GM18499 (cell line): ENCODE measurements around the gene ERN2.
"Not testable (repeated sequence)": the region's sequence is repeated elsewhere in the genome, so short reads cannot be mapped to it uniquely, and the experiment has no call there.

Experiments
- ATAC-seq: cut with Tn5 transposase; IDR thresholded peaks from one replicate; pipeline ENCODE4 v1.9.1; 2021; ENCODE audit warnings: moderate number of reproducible peaks; ENCODE audit not compliant: insufficient read depth, unreplicated experiment

Gene ERN2

DNA sequence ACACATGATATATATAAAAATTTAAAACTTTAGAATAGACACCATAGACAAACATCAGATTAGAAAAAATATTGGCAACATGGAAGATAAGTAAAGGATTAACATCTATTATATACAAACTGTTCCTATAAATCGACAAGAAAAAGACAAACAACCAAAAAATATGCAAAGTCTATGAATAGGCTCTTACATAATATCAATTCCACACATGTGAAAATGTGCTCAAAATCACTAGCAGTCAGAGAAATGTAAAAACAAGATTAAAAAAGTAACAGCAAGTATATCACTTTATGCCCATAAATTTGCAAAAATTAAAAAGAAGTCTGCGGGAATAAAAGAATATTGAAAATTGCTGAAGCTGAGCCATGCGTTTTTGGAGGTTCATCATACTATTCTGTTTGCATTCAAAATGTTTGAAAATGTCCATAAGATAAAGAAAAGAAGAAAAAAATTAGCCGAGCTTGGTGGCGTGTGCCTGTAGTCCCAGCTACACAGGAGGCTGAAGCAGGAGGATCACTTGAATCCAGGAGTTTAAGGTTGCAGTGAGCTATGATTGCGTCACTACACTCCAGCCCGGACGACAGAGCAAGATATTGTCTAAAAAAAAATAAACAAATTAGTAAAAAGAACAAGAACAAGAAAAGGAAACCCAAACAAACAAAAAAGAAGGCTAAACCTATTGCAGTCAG lies 11.2 kb upstream of the ERN2 start:
- no peak for ATAC-seq

DNA sequence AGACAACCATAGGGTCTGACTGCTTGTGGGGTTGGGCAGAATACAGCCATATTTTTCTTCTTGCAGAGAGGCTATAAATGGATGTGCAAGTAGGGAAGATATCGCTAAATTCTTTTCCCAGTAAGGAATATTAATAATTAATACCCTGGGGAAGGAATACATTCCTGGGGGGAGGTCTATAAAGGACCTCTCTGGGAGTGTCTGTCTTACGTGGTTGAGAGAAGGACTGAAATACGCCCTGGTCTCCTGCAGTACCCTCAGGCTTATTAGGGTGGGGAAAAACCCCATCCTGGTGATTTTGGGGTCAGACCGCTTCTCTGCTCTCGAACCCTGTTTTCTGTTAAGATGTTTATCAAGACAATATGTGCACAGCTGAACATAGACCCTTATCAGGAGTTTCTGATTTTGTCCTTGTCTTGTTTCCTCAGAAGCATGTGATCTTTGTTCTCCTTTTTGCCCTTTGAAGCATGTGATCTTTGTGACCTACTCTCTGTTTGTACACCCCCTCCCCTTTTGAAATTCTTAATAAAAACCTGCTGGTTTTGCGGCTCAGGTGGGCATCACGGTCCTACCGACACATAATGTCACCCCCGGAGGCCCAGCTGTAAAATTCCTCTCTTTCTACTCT lies 9.7 kb upstream of the ERN2 start:
- not testable (repeated sequence) for ATAC-seq

DNA sequence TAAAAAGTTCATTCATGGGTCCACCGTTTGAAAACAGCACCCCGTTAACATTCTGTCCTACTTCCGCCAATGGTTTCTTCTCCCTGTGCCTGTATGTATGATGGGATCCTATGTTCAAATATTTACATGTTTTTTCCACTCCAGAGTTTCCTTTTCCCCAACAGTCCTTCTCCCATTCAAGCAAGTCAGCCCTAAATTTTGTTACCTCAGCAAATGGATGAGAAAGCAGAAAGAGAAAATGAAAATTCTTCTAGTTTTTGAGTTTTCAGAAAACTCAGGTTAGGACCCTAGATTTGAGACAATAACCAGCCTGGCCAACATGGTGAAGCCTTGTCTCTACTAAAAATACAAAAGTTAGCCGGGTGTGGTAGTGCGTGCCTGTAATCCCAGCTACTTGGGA lies 3.5 kb upstream of the ERN2 start:
- no peak for ATAC-seq

DNA sequence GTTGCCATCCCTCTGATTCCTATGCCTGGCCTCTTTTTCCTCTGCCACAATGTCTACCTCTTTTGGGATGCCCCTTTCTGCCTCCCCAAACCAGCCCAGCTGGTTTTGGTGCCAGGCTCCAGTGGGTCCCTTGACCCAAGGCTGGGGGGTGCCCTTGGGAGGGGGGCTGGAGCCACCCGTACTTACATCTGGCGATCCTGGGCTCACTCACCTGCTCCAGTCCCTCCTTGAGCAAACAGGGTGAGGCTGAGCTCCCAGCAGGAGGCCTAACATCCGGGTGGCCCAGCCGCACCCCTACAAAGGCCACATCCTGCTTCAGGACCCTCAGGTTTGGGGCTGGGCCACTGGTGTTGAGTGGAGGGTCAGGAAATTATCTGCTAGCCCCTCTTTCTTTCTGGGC lies 1.2 kb downstream of the ERN2 start:
- no peak for ATAC-seq

DNA sequence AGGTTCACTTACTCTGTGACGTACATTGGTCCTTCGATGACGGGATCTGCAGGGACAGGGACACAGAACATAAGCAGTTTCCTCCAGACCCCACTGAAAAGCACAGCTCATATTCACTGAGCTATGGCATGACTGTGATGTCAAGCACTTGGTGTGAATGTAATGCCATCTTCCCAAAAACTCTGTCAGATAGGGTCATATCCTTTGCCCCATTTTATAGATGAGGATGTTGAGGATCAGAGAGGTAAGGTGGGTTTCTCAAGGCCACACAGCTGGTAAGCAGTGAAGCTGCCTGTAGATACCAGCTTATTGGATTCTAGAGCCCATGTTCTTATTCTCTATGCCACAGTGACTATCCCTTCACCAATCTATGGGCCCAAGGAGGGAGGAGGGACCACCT lies 2.5 kb downstream of the ERN2 start:
- no peak for ATAC-seq

DNA sequence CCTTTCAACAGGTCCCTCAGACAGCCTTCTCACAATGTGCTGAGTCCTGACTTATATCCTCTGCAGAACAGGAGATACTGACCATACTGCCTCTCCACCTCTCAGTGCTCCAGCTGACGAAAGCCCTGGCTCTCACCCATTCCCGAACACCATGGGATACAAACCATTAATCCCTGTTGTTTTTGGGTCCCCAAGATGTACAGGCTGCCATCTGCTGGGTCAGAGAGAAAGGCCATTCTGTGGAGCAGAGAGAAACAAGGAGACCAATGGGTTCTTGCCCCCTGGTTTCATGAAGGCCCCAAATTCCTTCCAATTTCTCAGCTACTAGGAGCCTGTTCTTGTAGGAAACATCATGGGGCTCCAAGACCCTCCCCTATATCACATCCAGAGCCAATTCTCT lies 3.0 kb downstream of the ERN2 start:
- no peak for ATAC-seq

DNA sequence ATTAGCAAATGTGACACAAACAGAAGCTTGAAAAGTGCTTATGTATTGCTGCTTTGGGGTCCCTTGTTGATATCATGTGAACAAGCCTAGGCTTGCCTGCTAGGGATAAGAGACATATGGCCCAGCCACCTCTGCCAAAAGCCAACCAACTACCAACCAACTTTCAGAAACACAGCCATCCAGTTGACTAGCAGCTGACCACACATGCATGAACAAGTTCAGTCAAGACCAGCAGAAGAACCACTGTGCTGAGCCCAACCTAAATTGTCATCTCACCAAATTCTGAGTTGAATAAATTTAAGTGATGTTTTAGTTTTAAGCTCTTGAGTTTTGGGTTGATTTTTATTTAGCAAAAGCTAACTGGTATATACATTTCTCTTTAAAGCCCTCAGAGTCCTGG lies 3.5 kb downstream of the ERN2 start:
- ATAC-seq = no peak

DNA sequence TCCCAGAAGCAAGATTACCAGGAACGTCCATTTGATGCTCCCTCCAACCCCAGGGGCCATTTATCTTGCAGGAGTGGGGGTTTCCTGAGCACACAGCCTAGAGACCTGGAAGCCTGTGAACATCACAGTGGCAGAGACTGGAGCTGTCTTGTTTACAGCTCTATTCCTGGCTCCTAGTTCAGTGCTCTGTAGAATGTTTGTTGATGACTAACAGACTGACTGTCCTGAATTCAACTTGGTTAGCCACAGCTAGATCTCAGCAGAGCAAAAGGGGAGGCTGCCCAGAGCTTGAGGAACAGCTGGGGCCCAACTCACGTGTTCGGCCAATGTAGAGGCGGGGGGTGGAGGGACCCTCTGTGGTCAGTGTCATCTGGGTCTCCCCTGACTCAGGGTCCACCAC lies 6.6 kb downstream of the ERN2 start:
- no peak for ATAC-seq

DNA sequence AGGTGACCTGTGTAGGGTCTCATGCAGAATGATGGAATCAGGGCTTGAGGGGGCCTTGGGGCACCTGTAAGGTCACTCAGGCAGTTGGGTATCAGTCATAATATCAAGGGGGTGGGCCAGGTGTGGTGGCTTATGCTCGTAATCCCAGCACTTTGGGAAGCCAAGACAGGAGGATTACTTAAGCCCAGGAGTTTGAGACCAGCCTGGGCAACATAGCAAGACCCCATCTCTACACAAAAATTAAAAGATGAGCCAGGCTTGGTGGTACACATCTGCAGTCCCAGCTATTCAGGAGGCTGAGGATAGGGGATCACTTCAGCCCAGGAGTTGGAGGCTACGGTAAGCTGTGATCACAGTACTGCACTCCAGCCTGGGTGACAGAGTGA lies 7.5 kb downstream of the ERN2 start:
- ATAC-seq = no peak

DNA sequence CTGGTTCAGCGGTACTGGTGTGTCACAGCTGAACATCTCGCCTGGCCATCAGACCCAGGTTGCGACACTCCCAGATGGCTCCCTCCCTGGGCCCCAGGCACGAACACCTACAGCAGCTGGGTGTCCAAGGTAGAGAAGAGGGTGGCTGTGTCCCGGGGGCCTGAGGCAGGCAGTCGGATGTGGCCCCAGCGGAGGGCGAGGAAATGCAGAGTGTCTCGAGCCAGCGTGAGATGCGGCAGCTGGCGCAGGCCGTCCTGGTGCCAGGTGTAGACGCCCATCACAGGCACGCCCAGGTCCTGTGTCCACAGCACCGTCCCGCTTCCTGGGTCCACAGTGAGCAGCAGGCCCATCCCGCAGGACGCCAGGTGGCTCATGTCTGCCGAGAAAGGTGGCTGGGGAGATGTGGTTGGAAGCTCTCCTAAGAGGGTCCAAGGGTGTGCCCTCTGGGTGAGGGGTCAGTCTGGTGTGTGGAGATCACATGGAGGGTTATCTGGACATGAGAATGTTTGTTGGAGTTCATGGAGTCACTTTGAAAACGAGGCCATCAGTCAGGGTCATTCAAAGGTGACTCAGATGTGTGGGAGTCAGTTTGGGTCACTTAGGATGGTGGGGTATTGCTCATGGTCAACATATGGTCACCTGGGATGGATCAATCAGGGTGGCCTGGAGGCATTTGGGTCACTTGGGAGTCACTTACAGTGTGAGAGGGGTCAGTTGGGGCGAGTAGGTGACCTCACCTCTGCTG lies 8.1 kb downstream of the ERN2 start:
- ATAC-seq = no peak

DNA sequence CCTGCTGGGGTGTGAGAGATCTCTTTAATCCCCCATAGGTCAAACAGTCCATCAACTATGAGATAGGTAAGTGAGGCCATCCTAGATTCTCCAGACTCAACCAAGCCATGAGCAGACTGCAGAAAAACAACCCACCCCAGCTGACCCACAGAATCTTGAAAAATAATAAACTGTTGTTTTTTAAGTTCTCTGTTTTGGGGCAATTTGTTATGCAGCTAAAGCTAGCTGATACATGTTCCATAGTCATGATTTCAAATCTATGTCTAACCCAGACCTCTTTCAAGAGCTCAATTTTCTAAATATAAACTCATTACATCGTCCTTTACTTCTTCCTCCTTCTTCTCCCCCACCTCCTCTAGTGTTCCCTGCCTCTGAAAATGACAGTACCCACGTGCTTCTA lies 10.1 kb downstream of the ERN2 start:
- ATAC-seq = no peak

DNA sequence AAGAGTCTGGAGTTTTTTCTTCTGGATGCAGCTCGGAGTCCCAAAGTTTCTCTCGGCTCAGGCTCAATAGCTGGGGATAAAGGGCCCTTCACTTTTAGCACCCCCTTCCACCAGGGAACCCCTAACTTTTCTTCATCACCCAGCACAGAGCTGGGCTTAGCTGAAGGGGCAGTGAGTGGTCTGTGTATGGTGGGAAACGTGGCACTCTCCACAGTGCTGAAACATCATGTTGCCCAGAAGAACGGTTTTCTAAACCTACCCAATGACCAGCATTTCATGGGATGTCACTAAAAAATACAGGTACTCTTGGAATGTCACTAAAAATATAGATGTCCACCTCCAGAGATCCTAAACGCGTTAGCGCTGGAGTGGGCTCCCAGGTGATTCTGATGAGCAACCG lies 12.0 kb downstream of the ERN2 start:
- ATAC-seq = no peak

DNA sequence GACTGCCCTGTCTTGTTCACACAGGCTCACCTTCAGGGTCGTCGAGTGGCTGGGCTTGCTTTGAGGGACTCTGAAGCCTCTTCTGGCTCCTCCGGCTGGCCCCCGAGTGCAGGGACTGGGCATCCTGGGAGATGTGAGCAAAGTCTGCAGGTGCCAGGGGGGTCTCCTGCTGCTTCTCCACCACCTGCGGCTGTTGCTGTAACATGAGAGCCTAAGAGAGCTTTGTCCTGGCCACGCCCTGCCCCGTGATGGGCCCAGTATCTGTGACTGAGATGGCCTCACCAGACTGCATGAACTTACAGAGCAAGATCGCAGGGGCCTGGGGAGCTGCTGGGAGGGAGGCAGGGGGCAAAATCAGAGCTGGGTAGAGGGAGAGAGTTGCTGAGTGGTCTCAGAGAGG lies 12.5 kb downstream of the ERN2 start:
- no peak for ATAC-seq

DNA sequence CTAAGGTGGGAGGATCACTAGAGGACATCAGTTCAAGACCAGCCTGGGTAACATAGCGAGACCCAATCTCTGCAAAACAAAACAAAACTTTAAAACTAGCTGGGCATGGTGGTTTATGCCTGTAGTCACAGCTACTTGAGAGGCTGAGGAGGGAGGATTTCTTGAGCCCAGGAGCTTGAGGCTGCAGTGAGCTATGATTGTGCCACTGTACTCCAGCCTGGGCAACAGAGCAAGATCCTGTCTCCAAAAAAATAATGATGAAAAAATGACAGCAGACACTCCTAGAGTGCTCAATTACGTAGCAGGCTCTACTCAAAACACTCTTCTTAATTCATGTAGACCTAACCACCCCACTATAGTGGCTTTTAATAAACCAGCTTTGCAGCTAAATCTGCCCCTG lies 12.9 kb downstream of the ERN2 start:
- no peak for ATAC-seq

DNA sequence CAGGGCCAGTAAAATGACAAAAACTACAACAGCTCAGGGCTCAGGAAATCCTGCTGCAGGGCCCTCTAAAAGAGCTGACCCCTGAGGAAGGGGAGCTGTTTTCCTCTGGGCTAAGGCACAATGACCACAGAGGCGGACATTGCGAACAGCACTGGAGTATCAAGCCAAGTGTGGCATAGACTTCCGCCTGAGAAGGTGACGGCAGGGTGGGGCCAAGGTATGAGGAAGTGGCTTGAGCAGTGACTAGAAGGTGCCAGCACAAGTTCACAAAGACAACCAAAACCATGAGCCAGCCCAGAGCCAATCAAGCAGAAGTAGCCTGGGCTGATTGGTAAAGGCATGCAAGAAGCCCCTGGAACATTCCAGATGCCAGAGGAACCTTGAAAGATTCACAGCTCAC lies 13.9 kb downstream of the ERN2 start:
- ATAC-seq = no peak

DNA sequence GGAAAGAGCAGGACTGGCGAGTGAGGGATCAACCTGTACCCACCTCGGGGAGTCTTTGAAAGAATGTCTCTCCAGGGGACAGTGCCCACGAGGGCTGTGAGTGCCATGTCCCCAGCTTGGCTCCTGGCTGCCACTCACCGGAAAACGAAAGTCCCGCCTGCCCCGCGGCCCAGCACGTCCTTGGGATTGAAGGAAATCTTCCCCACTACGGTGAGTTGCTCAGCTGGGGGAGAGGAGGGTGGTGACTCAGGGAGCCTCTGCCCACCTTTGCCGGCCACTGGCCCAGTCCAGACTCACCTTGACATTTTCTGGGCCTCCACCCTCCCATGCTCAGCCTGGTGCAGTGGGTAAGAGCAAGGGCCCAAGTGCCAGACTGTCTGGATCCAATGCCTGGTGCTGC lies 17.3 kb downstream of the ERN2 start:
- ATAC-seq = no peak

DNA sequence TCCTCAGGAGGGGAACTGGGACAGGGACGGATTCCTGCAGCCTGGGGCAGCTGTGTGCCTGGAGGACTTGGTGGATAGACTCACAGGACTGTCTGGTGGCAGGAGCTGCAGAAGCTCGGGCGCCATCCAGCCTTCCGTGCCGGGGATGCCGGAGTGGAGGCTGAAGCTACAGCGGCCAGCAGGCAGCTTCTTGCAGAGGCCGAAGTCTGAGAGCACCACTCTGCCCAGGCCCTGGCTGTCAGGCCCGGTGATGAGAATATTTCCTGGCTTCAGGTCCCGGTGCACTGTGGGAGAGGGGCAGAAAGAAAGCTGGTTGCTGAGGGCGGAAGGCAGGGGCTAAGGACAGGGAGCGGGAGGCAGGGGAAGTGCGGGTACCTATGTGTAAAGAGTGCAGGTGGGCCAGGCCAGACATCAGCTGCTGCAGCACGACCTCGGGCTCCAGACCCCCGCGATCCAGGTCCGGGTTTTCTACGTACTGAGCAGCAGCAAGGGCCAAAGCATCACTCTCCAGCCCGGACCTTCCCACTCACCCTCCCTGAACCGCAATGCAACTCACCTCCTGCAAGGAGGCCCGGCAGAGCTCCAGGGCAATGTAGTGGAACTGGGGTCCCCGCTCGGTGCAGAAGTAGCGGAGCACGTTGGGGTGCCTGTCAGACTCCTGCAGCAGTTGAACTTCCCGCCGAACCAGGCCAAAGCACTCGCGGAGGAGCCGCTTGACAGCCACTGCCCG lies 18.2 kb downstream of the ERN2 start:
- ATAC-seq = no peak

DNA sequence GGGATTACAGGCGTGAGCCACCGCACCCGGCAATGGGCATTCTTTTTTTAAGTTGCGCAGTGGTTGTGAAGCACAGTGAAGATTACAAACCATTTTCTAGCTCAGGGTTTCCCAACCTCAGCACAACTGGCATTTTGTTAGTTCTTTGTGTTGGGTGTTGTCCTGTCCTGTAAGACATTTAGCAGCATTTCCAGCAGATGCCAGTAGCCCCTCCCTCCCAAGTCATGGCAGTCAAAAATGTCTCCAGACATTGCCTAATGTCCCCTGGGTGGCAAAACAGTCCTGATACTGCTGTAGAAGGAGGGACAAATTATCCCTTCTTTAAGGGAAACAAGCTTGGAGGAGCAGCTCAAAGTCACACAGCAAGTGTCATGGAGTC lies 18.8 kb downstream of the ERN2 start:
- ATAC-seq = no peak

DNA sequence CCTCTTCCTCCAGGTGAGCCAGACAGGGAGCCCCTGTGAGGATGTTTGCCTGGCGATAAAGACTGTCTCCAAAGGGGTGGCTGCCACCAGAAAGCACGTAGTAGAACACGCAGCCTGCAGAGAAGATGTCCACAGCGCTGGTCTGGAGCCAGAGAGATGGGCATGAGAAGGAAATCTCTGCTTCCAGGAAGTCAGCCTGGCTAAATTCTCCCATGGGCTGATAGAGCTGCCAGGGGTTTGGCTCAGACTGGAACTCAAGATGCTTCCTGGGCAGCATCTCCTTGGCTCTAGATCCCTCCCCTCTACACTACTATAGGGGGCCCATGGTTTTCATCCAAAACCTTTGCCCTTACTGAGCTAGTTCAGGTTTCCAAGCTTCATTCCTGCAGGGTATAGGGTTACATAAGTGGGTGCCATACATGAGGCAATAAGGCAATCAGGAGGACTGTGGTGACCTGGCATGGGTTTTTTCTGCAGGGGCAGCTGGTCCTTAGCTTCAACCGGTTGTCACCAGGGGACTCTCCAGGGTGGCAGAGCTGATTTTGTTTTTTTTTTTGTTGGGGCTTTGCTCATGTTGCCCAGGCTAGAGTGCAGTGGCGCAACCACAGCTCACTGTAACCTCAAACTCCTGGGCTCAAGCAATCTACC lies 20.7 kb downstream of the ERN2 start:
- no peak for ATAC-seq

DNA sequence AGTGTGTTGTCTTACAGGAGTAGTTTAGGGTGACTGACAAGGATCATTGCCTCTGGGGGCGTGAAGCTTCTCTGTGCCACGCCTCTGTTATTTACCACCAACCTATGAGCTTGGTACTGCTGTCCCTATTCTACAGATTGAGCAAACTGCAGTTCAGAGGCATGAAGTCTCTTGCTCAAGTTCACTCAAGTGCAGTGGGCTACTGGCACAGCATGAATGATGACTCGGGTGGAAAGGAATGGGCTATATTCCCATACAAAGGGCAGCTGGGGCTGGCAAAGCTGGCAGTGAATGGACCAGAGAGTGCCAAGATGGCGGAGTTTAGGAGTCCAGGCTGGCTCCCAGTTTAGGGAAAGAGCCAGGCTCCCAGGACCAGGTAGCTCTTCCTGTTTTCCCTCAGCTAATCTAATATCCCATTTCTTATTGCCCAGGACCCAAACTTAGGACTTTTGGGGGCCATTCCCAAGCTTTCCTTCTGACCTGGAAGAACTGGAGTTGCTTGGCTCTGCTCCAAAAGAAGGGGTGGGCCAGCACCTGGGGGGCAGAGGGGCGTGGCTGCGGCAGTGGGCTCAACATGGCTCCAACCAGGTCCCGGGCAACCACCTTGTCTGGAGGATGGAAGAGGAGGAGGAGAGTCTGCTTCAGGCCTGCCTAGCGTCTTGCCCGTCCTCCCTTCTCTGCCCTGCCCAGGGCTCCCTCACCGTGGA lies 21.4 kb downstream of the ERN2 start:
- ATAC-seq = no peak
